Stimulated activated naive CD8-positive, alpha-beta T cell treated with anti-CD3 and anti-CD28 coated beads, Interleukin-15, Interleukin-2, amounts not matched to agents 100 ng/mL and 50 ng/mL, for 24 hours (primary cell): ENCODE results near the gene CACNA2D1.

Experiments
- H3K27ac Mint-ChIP-seq: one replicate; pipeline ENCODE4 v1.8.0; 2021; ENCODE audit warnings: mild to moderate bottlenecking, mixed read lengths
- H3K27me3 Mint-ChIP-seq: one replicate; pipeline ENCODE4 v1.8.0; 2021; ENCODE audit warnings: mixed read lengths
- H3K36me3 Mint-ChIP-seq: one replicate; pipeline ENCODE4 v1.8.0; 2021; ENCODE audit warnings: low read depth, mixed read lengths
- H3K4me1 Mint-ChIP-seq: one replicate; pipeline ENCODE4 v1.8.0; 2021; ENCODE audit warnings: low read depth, mixed read lengths
- H3K4me3 Mint-ChIP-seq: one replicate; pipeline ENCODE4 v1.8.0; 2021; ENCODE audit warnings: mild to moderate bottlenecking, mixed read lengths
- H3K9me3 Mint-ChIP-seq: one replicate; pipeline ENCODE4 v1.8.0; 2021; ENCODE audit warnings: mixed read lengths

The CACNA2D1 gene

GRCh38 chr7:82318786-82319185 lies 124.8 kb downstream of the CACNA2D1 start:
- H3K4me3 Mint-ChIP-seq, result no peak overlapping the region
- H3K36me3 Mint-ChIP-seq, result no peaks in the 10 kb centered on the region
- H3K27me3 Mint-ChIP-seq, result no peaks in the 10 kb centered on the region

GRCh38 chr7:82317760-82318159 lies 125.8 kb downstream of the CACNA2D1 start:
- Mint-ChIP-seq H3K27ac (no peak overlapping the region), H3K4me3 (no peak overlapping the region), H3K4me1 (no peaks in the 10 kb centered on the region), H3K9me3 (peaks cover 8% of the 10 kb centered on the region), H3K27me3 (no peaks in the 10 kb centered on the region), H3K36me3 (no peaks in the 10 kb centered on the region)

More at GRCh38 chr7:82318786-82319185, 124.8 kb downstream of the CACNA2D1 start:
- peaks cover 8% of the 10 kb centered on the region for H3K9me3 Mint-ChIP-seq
- no peak overlapping the region for H3K27ac Mint-ChIP-seq
- no peaks in the 10 kb centered on the region for H3K4me1 Mint-ChIP-seq

- Mint-ChIP-seq H3K27me3 (no peaks in the 10 kb centered on the region), H3K27ac (no peak overlapping the region), H3K4me3 (no peak overlapping the region), H3K9me3 (peaks cover 8% of the 10 kb centered on the region), H3K4me1 (no peaks in the 10 kb centered on the region), H3K36me3 (no peaks in the 10 kb centered on the region)
These were observed 126.3 kb downstream of the CACNA2D1 start for GRCh38 chr7:82317257-82317721.

GRCh38 chr7:82313269-82313668 lies 130.3 kb downstream of the CACNA2D1 start:
- Mint-ChIP-seq H3K9me3 (peaks cover 8% of the 10 kb centered on the region), H3K27ac (no peak overlapping the region), H3K4me1 (no peaks in the 10 kb centered on the region), H3K36me3 (no peaks in the 10 kb centered on the region), H3K27me3 (no peaks in the 10 kb centered on the region), H3K4me3 (no peak overlapping the region)

- Mint-ChIP-seq H3K36me3 (no peaks in the 10 kb centered on the region), H3K4me1 (no peaks in the 10 kb centered on the region), H3K27ac (no peak overlapping the region), H3K9me3 (peaks cover 8% of the 10 kb centered on the region), H3K27me3 (no peaks in the 10 kb centered on the region), H3K4me3 (no peak overlapping the region)
These were observed 130.9 kb downstream of the CACNA2D1 start for GRCh38 chr7:82312646-82313045.

GRCh38 chr7:82305347-82306005 lies 138.1 kb downstream of the CACNA2D1 start:
- no peak overlapping the region for H3K4me3 Mint-ChIP-seq
- no peaks in the 10 kb centered on the region for H3K36me3 Mint-ChIP-seq
- H3K9me3 Mint-ChIP-seq, result peaks cover 12% of the 10 kb centered on the region
- no peak overlapping the region for H3K27ac Mint-ChIP-seq
- H3K4me1 Mint-ChIP-seq, result no peaks in the 10 kb centered on the region
- no peaks in the 10 kb centered on the region for H3K27me3 Mint-ChIP-seq

GRCh38 chr7:82294865-82295264 lies 148.7 kb downstream of the CACNA2D1 start:
- Mint-ChIP-seq H3K27me3 (no peaks in the 10 kb centered on the region), H3K27ac (no peak overlapping the region), H3K4me3 (no peak overlapping the region), H3K9me3 (peaks cover 7% of the 10 kb centered on the region), H3K4me1 (no peaks in the 10 kb centered on the region), H3K36me3 (no peaks in the 10 kb centered on the region)

- H3K27me3 Mint-ChIP-seq, result no peaks in the 10 kb centered on the region
- no peak overlapping the region for H3K27ac Mint-ChIP-seq
- H3K9me3 Mint-ChIP-seq, result peaks cover 7% of the 10 kb centered on the region
- H3K4me1 Mint-ChIP-seq, result no peaks in the 10 kb centered on the region
- no peak overlapping the region for H3K4me3 Mint-ChIP-seq
- H3K36me3 Mint-ChIP-seq, result no peaks in the 10 kb centered on the region
These were observed 149.2 kb downstream of the CACNA2D1 start for GRCh38 chr7:82294382-82294784.

GRCh38 chr7:82293467-82293866 lies 150.1 kb downstream of the CACNA2D1 start:
- H3K4me3 Mint-ChIP-seq, result no peak overlapping the region
- H3K36me3 Mint-ChIP-seq, result no peaks in the 10 kb centered on the region
- H3K27me3 Mint-ChIP-seq, result no peaks in the 10 kb centered on the region
- H3K9me3 Mint-ChIP-seq, result peaks cover 7% of the 10 kb centered on the region
- no peak overlapping the region for H3K27ac Mint-ChIP-seq
- H3K4me1 Mint-ChIP-seq, result no peaks in the 10 kb centered on the region

- Mint-ChIP-seq H3K9me3 (peaks cover 7% of the 10 kb centered on the region), H3K27ac (no peak overlapping the region), H3K27me3 (no peaks in the 10 kb centered on the region), H3K36me3 (no peaks in the 10 kb centered on the region), H3K4me3 (no peak overlapping the region), H3K4me1 (no peaks in the 10 kb centered on the region)
These were observed 151.6 kb downstream of the CACNA2D1 start for GRCh38 chr7:82291931-82292330.

- H3K27me3 Mint-ChIP-seq, result no peaks in the 10 kb centered on the region
- H3K4me3 Mint-ChIP-seq, result no peak overlapping the region
- no peak overlapping the region for H3K27ac Mint-ChIP-seq
- no peaks in the 10 kb centered on the region for H3K4me1 Mint-ChIP-seq
- H3K36me3 Mint-ChIP-seq, result no peaks in the 10 kb centered on the region
- H3K9me3 Mint-ChIP-seq, result peaks cover 10% of the 10 kb centered on the region
These were observed 153.7 kb downstream of the CACNA2D1 start for GRCh38 chr7:82289889-82290288.

GRCh38 chr7:82289152-82289535 lies 154.4 kb downstream of the CACNA2D1 start:
- Mint-ChIP-seq H3K27ac (no peak overlapping the region), H3K27me3 (no peaks in the 10 kb centered on the region), H3K4me3 (no peak overlapping the region)

GRCh38 chr7:82286798-82287140 lies 156.8 kb downstream of the CACNA2D1 start:
- Mint-ChIP-seq H3K27me3 (no peaks in the 10 kb centered on the region), H3K4me3 (no peak overlapping the region), H3K27ac (no peak overlapping the region), H3K36me3 (no peaks in the 10 kb centered on the region), H3K4me1 (no peaks in the 10 kb centered on the region), H3K9me3 (peaks cover 4% of the 10 kb centered on the region)

More at GRCh38 chr7:82289152-82289535, 154.4 kb downstream of the CACNA2D1 start:
- no peaks in the 10 kb centered on the region for H3K4me1 Mint-ChIP-seq
- H3K9me3 Mint-ChIP-seq, result peaks cover 10% of the 10 kb centered on the region
- H3K36me3 Mint-ChIP-seq, result no peaks in the 10 kb centered on the region

- Mint-ChIP-seq H3K27ac (no peak overlapping the region), H3K4me3 (no peak overlapping the region), H3K4me1 (no peaks in the 10 kb centered on the region), H3K9me3 (peaks cover 4% of the 10 kb centered on the region), H3K27me3 (no peaks in the 10 kb centered on the region), H3K36me3 (no peaks in the 10 kb centered on the region)
These were observed 157.3 kb downstream of the CACNA2D1 start for GRCh38 chr7:82286096-82286797.

GRCh38 chr7:82284936-82285519 lies 158.5 kb downstream of the CACNA2D1 start:
- Mint-ChIP-seq H3K27me3 (no peaks in the 10 kb centered on the region), H3K4me1 (no peaks in the 10 kb centered on the region), H3K9me3 (peaks cover 4% of the 10 kb centered on the region), H3K27ac (no peak overlapping the region), H3K36me3 (no peaks in the 10 kb centered on the region), H3K4me3 (no peak overlapping the region)
